Suprapubic skin (tissue), 4 donors: ENCODE data around the gene VWA3B.

Source experiments
- CTCF ChIP-seq, 2 donors: fragments of 200-600 bp in 1 of 2; fragments of 450-650 bp in 1 of 2; sonication (generic) in 1 of 2; IDR thresholded peaks; one replicate each; pipeline ENCODE4 v1.5.1; 2016 to 2019; ENCODE audit warnings: antibody characterized with exemption in 2 of 2, mild to moderate bottlenecking in 1 of 2, moderate library complexity in 1 of 2
- EP300 ChIP-seq: sonication (generic); formaldehyde crosslinking; IDR thresholded peaks from one replicate; pipeline ENCODE4 v1.6.1; 2017; ENCODE audit warnings: antibody characterized with exemption
- POLR2A ChIP-seq, 2 donors: fragments of 450-650 bp; IDR thresholded peaks; one replicate each; pipeline ENCODE4 v1.6.1; 2017; ENCODE audit warnings: antibody characterized with exemption in 2 of 2, mild to moderate bottlenecking in 2 of 2, moderate library complexity in 2 of 2
- POLR2AphosphoS5 ChIP-seq, 3 donors: sonication (generic); formaldehyde crosslinking; IDR thresholded peaks; one replicate each; pipeline ENCODE4 v1.6.1; 2017; ENCODE audit warnings: antibody characterized with exemption in 3 of 3

- no peak for TF ChIP-seq POLR2AphosphoS5 (IDR thresholded peaks at IDR 0.05)
- no peak for TF ChIP-seq CTCF (IDR thresholded peaks at IDR 0.05)
- TF ChIP-seq POLR2A (IDR thresholded peaks at IDR 0.05), result no peak
- TF ChIP-seq EP300, result no peak
These were observed 263.4 kb downstream of the VWA3B start for GRCh38 chr2:98350411-98350810.
